Endodermal cell (in vitro differentiated cells): ENCODE results near the gene EZH2. TPM values are rescaled to one million over a fixed set of nuclear protein-coding genes. Genes with fewer than 3 reads are reported as not detected.

Experiments
- DNase-seq: peaks from one replicate; pipeline ENCODE4 v3.0.0-alpha.2; 2017
- H3K27ac ChIP-seq: 2 replicates; pipeline ENCODE4 v1.5.1; 2013; ENCODE audit warnings: mild to moderate bottlenecking, low read depth, low read length, moderate library complexity
- H3K27me3 ChIP-seq: 2 replicates; pipeline ENCODE4 v1.6.1; 2013; ENCODE audit warnings: mild to moderate bottlenecking, low read length, moderate library complexity; ENCODE audit not compliant: insufficient read depth, control insufficient read depth, poor library complexity, severe bottlenecking
- H3K36me3 ChIP-seq: 2 replicates; pipeline ENCODE4 v1.7.0; 2013; ENCODE audit warnings: mild to moderate bottlenecking, low read length, moderate library complexity; ENCODE audit not compliant: control insufficient read depth, insufficient read depth
- H3K4me1 ChIP-seq: one replicate; pipeline ENCODE4 v1.7.0; 2013; ENCODE audit warnings: low read length; ENCODE audit not compliant: control insufficient read depth, insufficient read depth
- H3K4me3 ChIP-seq: 2 replicates; pipeline ENCODE4 v1.5.1; 2013; ENCODE audit warnings: mild to moderate bottlenecking, low read length, moderate library complexity
- H3K9ac ChIP-seq: 2 replicates; pipeline ENCODE4 v1.6.1; 2013; ENCODE audit warnings: mild to moderate bottlenecking, low read length, moderate library complexity; ENCODE audit not compliant: poor library complexity, severe bottlenecking; ENCODE audit errors: extremely low read depth
- H3K9me3 ChIP-seq: 2 replicates; pipeline ENCODE4 v1.6.1; 2013; ENCODE audit warnings: mild to moderate bottlenecking, low read length, moderate library complexity; ENCODE audit not compliant: control insufficient read depth
- H3K27ac Mint-ChIP-seq: 2 replicates; pipeline ENCODE4 v1.8.0; 2020; ENCODE audit warnings: mixed read lengths
- H3K27me3 Mint-ChIP-seq: 2 replicates; pipeline ENCODE4 v1.8.0; 2021; ENCODE audit warnings: mild to moderate bottlenecking, mixed read lengths; ENCODE audit not compliant: insufficient read depth
- H3K36me3 Mint-ChIP-seq: 2 replicates; pipeline ENCODE4 v1.8.0; 2020; ENCODE audit warnings: low read depth, mixed read lengths
- H3K4me1 Mint-ChIP-seq: 2 replicates; pipeline ENCODE4 v1.8.0; 2020; ENCODE audit warnings: mixed read lengths
- H3K4me3 Mint-ChIP-seq: 2 replicates; pipeline ENCODE4 v1.8.0; 2020; ENCODE audit warnings: mild to moderate bottlenecking, moderate library complexity, mixed read lengths
- H3K9me3 Mint-ChIP-seq: 2 replicates; pipeline ENCODE4 v1.8.0; 2020; ENCODE audit warnings: mild to moderate bottlenecking, mixed read lengths
- CTCF ChIP-seq: fragments of 200-600 bp; sonication (generic); conservative IDR thresholded peaks from 2 replicates; pipeline ENCODE4 v1.5.0; 2021; ENCODE audit warnings: antibody characterized with exemption, mild to moderate bottlenecking
- WGBS, 2 experiments: methylation state at CpG; one replicate each; pipeline versions ENCODE4 v1.1.5 to v1.1.7; 2013; ENCODE audit warnings: missing lambda C conversion rate in 2 of 2, mixed read lengths in 1 of 2; ENCODE audit not compliant: insufficient coverage in 1 of 2, insufficient read length in 1 of 2; 5-methylcytosine and 5-hydroxymethylcytosine counted together
- total RNA-seq, 2 donors: library from RNA; stranded (reverse); fragmentation: NEBNext Ultra II Directional in 1 of 2; extraction: Animal tissue kit (Norgen Biotek cat#: 25700) in 1 of 2; gene quantifications; 2 replicates in 1 of 2; 3 replicates in 1 of 2; pipeline ENCODE4 v1.2.1, GENCODE V29; 2021

Gene EZH2
- total RNA-seq, 2 donors from 2014 or later = 40.2 to 46.0 TPM

GRCh38 chr7:148865283-148865682 is 18.8 kb downstream of the EZH2 start:
- WGBS, 2 experiments = 83 to 94% methylated on average over 2 of the region's 2 CpGs
- H3K27me3 Mint-ChIP-seq = no peaks in the 10 kb centered on the region
- peaks cover 10% of the 10 kb centered on the region for H3K9me3 Mint-ChIP-seq
- Histone ChIP-seq H3K4me1 (no peaks in the 10 kb centered on the region), H3K36me3 (no peaks in the 10 kb centered on the region), H3K9me3 (peaks cover 16% of the 10 kb centered on the region), H3K27me3 (no peaks in the 10 kb centered on the region), H3K4me3 (no peak overlapping the region), H3K27ac (no peak overlapping the region), H3K9ac (no peak overlapping the region)
- H3K4me1 Mint-ChIP-seq = peaks cover 20% of the 10 kb centered on the region
- no peak for DNase-seq
- H3K36me3 Mint-ChIP-seq = peaks cover 13% of the 10 kb centered on the region
- no peak overlapping the region for H3K27ac Mint-ChIP-seq
- no peak for TF ChIP-seq CTCF
- no peak overlapping the region for H3K4me3 Mint-ChIP-seq

- 80 to 91% methylated on average over 1 to 2 of the region's 2 CpGs for WGBS, 2 experiments
- Mint-ChIP-seq H3K9me3 (peaks cover 9% of the 10 kb centered on the region), H3K4me1 (peaks cover 21% of the 10 kb centered on the region), H3K27ac (peak overlapping the region; percentile 44), H3K36me3 (peaks cover 12% of the 10 kb centered on the region), H3K27me3 (no peaks in the 10 kb centered on the region), H3K4me3 (no peak overlapping the region)
- H3K9me3 ChIP-seq = peaks cover 12% of the 10 kb centered on the region
- H3K36me3 ChIP-seq = no peaks in the 10 kb centered on the region
- H3K4me1 ChIP-seq = no peaks in the 10 kb centered on the region
- H3K27me3 ChIP-seq = no peaks in the 10 kb centered on the region
- no peak overlapping the region for H3K4me3 ChIP-seq
- no peak overlapping the region for H3K27ac ChIP-seq
- no peak for TF ChIP-seq CTCF
- H3K9ac ChIP-seq = no peak overlapping the region
- DNase-seq = no peak
These were observed 20.8 kb downstream of the EZH2 start for GRCh38 chr7:148863324-148863723.

GRCh38 chr7:148862481-148862880 is 21.6 kb downstream of the EZH2 start:
- Histone ChIP-seq H3K9me3 (peaks cover 3% of the 10 kb centered on the region), H3K9ac (no peak overlapping the region), H3K36me3 (no peaks in the 10 kb centered on the region), H3K4me3 (no peak overlapping the region), H3K27ac (no peak overlapping the region), H3K4me1 (no peaks in the 10 kb centered on the region), H3K27me3 (no peaks in the 10 kb centered on the region)
- H3K4me3 Mint-ChIP-seq = no peak overlapping the region
- 92 to 96% methylated on average over 3 of the region's 3 CpGs for WGBS, 2 experiments
- no peaks in the 10 kb centered on the region for H3K27me3 Mint-ChIP-seq
- no peak overlapping the region for H3K27ac Mint-ChIP-seq
- H3K4me1 Mint-ChIP-seq = peaks cover 21% of the 10 kb centered on the region
- H3K9me3 Mint-ChIP-seq = peaks cover 1% of the 10 kb centered on the region
- no peak for DNase-seq
- no peak for TF ChIP-seq CTCF
- peaks cover 3% of the 10 kb centered on the region for H3K36me3 Mint-ChIP-seq
